ENCODE measurements around the gene TRAPPC10. TPM values are rescaled to one million over a fixed set of nuclear protein-coding genes. Genes with fewer than 3 reads are reported as not detected.

The TRAPPC10 gene
- total and polyA plus RNA-seq, 8 donors, result 7.2 to 19.1 (median 11.5) TPM

GRCh38 chr21:44010429-44010828, 1.7 kb upstream of the TRAPPC10 start:
- H3K27me3 ChIP-seq, result no peaks in the 10 kb centered on the region
- FAIRE-seq, result no peak
- H3K4me1 ChIP-seq, result peaks cover 6 to 22% (median 9%) of the 10 kb centered on the region in 3 donors
- no peak for ATAC-seq
- H3K9me3 ChIP-seq, result no peaks in the 10 kb centered on the region
- DNase-seq, result no peak
- WGBS, 2 donors, result 74 to 76% methylated on average over 9 of the region's 9 CpGs
- H3K4me3 ChIP-seq, result no peak overlapping the region
- H3K36me3 ChIP-seq, result no peaks in the 10 kb centered on the region
- intact Hi-C loops (cut with DNase I), result no loop called here
- no peak for TF ChIP-seq CTCF (IDR thresholded peaks at IDR 0.05)
- no peak overlapping the region for H3K27ac ChIP-seq

GRCh38 chr21:44011123-44011522, 986 bp upstream of the TRAPPC10 start:
- peak overlapping the region in 3 of 4 donors; percentile 84 to 99 (median 97) for H3K4me3 ChIP-seq
- no peak for TF ChIP-seq CTCF (IDR thresholded peaks at IDR 0.05)
- intact Hi-C loops (cut with DNase I), result no loop called here
- H3K4me1 ChIP-seq, result peaks cover 6 to 22% (median 9%) of the 10 kb centered on the region in 3 donors
- no peaks in the 10 kb centered on the region for H3K9me3 ChIP-seq
- H3K27ac ChIP-seq, result peak overlapping the region in 1 of 4 donors; percentile 85
- no peak for ATAC-seq
- no peaks in the 10 kb centered on the region for H3K27me3 ChIP-seq
- 77 to 81% methylated on average over 9 of the region's 9 CpGs for WGBS, 2 donors
- no peak for FAIRE-seq
- no peak for DNase-seq
- no peaks in the 10 kb centered on the region for H3K36me3 ChIP-seq

GRCh38 chr21:44012474-44013379, 618 bp downstream of the TRAPPC10 start:
- H3K27me3 ChIP-seq, result no peaks in the 10 kb centered on the region
- no peaks in the 10 kb centered on the region for H3K36me3 ChIP-seq
- no peak for TF ChIP-seq CTCF (IDR thresholded peaks at IDR 0.05)
- peak; percentile 43 to 81 (median 65) for DNase-seq
- H3K4me1 ChIP-seq, result peaks cover 6 to 25% (median 9%) of the 10 kb centered on the region in 3 donors
- H3K4me3 ChIP-seq, result peak overlapping the region; percentile 84 to 99 (median 97)
- FAIRE-seq, result no peak
- H3K9me3 ChIP-seq, result no peaks in the 10 kb centered on the region
- intact Hi-C loops (cut with DNase I), result no loop called here
- H3K27ac ChIP-seq, result peak overlapping the region; percentile 55 to 85 (median 70)
- 1% methylated on average over 73 to 87 of the region's 87 CpGs for WGBS, 2 donors
- peak; percentile 29 to 59 (median 46) for ATAC-seq

- Histone ChIP-seq H3K4me3 (peak overlapping the region; percentile 84 to 99 (median 97)), H3K36me3 (no peaks in the 10 kb centered on the region), H3K9me3 (no peaks in the 10 kb centered on the region), H3K4me1 (peaks cover 6 to 26% (median 9%) of the 10 kb centered on the region in 3 donors), H3K27ac (peak overlapping the region in 2 of 4 donors; percentile 67 to 73), H3K27me3 (no peaks in the 10 kb centered on the region)
- WGBS, 2 donors, result 12 to 13% methylated on average over 8 of the region's 8 CpGs
- FAIRE-seq (no peak), ATAC-seq (no peak), DNase-seq (no peak)
- no peak for TF ChIP-seq CTCF (IDR thresholded peaks at IDR 0.05)
- intact Hi-C loops (cut with DNase I), result no loop called here
Measured at GRCh38 chr21:44013380-44014088, 1.4 kb downstream of the TRAPPC10 start.

All from pancreas (tissue), 10 donors.